Measurements from ENCODE around the gene EGLN3. TPM values are rescaled to one million over a fixed set of nuclear protein-coding genes. Genes with fewer than 3 reads are reported as not detected.
"Not testable (repeated sequence)": the region's sequence is repeated elsewhere in the genome, so short reads cannot be mapped to it uniquely, and the experiment has no call there.

The EGLN3 gene
- total RNA-seq, 1 donor from 2014 or later = 10.3 TPM

DNA sequence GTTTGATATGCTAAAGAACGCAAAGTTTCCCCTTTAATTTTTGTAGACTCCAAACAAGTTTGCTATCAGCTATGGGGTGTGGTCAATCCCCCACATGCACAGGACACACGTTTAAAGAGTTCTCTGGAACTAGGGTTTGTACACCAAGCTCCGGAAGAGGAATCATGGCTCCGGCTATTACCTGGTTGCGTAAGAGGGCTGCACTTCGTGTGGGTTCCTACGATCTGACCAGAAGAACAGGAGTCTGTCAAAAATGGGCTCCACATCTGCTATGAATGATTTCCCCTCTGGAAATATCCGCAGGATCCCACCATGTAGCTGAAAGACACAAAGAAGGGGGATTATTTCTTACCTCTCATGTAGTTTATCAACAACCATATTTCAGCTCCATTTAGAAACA lies 22.0 kb downstream of the EGLN3 start:
- no peak overlapping the region for H3K27ac ChIP-seq
- intact Hi-C loops (cut with DNase I) = no loop called here
- no peak overlapping the region for H3K4me3 ChIP-seq
- H3K36me3 ChIP-seq = no peaks in the 10 kb centered on the region
- H3K4me1 ChIP-seq = peaks cover 9% of the 10 kb centered on the region
- H3K27me3 ChIP-seq = no peaks in the 10 kb centered on the region
- no peaks in the 10 kb centered on the region for H3K9me3 ChIP-seq
- TF ChIP-seq POLR2A (IDR thresholded peaks at IDR 0.05) (no peak), POLR2AphosphoS5 (IDR thresholded peaks at IDR 0.05; ENCODE audit: insufficient read depth in 1 of 2, low read depth in 1 of 2) (no peak)
- TF ChIP-seq, protein P1, sequence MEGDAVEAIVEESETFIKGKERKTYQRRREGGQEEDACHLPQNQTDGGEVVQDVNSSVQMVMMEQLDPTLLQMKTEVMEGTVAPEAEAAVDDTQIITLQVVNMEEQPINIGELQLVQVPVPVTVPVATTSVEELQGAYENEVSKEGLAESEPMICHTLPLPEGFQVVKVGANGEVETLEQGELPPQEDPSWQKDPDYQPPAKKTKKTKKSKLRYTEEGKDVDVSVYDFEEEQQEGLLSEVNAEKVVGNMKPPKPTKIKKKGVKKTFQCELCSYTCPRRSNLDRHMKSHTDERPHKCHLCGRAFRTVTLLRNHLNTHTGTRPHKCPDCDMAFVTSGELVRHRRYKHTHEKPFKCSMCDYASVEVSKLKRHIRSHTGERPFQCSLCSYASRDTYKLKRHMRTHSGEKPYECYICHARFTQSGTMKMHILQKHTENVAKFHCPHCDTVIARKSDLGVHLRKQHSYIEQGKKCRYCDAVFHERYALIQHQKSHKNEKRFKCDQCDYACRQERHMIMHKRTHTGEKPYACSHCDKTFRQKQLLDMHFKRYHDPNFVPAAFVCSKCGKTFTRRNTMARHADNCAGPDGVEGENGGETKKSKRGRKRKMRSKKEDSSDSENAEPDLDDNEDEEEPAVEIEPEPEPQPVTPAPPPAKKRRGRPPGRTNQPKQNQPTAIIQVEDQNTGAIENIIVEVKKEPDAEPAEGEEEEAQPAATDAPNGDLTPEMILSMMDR (IDR thresholded peaks at IDR 0.05) = no peak
- DNase-seq (ENCODE audit: extremely low spot score in 2 of 2) = no peak

DNA sequence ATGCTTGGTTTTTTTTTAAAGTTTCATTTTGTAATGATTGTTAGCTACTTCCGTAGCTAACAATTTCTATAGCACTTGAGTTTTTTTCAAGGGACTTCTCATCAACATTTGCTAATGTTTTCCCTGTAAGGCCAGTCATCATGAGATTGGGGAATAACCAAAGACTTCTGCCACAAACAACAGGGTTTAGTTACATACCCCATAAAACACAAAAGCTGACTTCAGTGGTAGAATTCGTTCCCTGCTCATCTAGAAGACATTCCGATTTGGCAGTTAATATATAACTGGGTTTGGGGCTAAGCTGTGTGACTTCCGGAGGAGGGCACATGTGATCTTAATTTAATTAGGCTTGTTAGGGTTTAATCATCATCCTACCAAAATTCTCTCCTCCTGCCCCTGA lies 22.9 kb downstream of the EGLN3 start:
- Histone ChIP-seq H3K36me3 (no peaks in the 10 kb centered on the region), H3K4me3 (no peak overlapping the region), H3K9me3 (no peaks in the 10 kb centered on the region), H3K4me1 (peaks cover 6% of the 10 kb centered on the region), H3K27ac (no peak overlapping the region), H3K27me3 (no peaks in the 10 kb centered on the region)
- no peak for DNase-seq (ENCODE audit: extremely low spot score in 2 of 2)
- TF ChIP-seq POLR2A (IDR thresholded peaks at IDR 0.05) = no peak
- TF ChIP-seq, protein P1 (IDR thresholded peaks at IDR 0.05) = no peak
- TF ChIP-seq POLR2AphosphoS5 (IDR thresholded peaks at IDR 0.05; ENCODE audit: insufficient read depth in 1 of 2, low read depth in 1 of 2) = no peak
- intact Hi-C loops (cut with DNase I) = no loop called here

DNA sequence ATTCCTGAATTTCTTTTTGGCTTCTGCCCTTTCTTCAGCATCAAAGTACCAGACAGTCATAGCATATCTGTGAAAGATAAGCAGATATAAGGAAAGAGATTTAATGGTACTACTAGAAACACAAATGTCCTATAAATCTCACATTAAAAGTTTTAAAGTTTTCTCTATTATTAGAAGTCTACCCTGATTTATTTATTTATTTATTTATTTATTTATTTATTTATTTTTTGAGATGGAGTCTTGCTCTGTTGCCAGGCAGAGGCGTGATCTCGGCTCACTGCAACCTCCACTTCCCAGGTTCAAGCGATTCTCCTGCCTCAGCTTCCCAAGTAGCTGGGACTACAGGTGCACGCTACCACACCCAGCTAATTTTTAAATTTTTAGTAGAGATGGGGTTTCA lies 23.9 kb downstream of the EGLN3 start:
- DNase-seq (ENCODE audit: extremely low spot score in 2 of 2); intact Hi-C loops (cut with DNase I); H3K27me3 ChIP-seq; H3K4me3 ChIP-seq; H3K4me1 ChIP-seq; H3K27ac ChIP-seq; H3K9me3 ChIP-seq; H3K36me3 ChIP-seq: not testable (repeated sequence)

DNA sequence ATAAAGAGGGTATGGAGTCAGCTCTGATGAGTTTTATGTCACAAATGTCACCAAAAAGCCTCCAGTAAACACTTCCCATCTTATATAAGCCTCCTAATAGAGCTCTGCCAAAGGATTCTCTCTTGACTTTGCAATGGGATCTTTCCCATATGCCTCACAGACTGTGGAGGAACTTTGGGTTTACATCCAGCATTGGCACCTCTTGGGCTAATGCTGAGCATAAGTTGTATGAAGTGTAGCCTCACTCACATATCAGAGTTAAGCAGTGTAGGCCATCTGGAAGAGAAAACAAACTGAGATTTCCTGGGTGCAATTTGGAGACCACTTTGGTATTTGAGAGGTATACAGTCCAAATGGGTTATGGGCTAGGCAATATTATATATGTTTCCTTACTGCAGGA lies 24.9 kb downstream of the EGLN3 start:
- Histone ChIP-seq H3K27ac (no peak overlapping the region), H3K27me3 (no peaks in the 10 kb centered on the region), H3K4me3 (no peak overlapping the region), H3K36me3 (no peaks in the 10 kb centered on the region), H3K4me1 (peaks cover under 1% of the 10 kb centered on the region), H3K9me3 (no peaks in the 10 kb centered on the region)
- DNase-seq (ENCODE audit: extremely low spot score in 2 of 2) = no peak
- intact Hi-C loops (cut with DNase I) = no loop called here
- TF ChIP-seq POLR2A (IDR thresholded peaks at IDR 0.05) (no peak), POLR2AphosphoS5 (IDR thresholded peaks at IDR 0.05; ENCODE audit: insufficient read depth in 1 of 2, low read depth in 1 of 2) (no peak)
- TF ChIP-seq, protein P1 (IDR thresholded peaks at IDR 0.05) = no peak

DNA sequence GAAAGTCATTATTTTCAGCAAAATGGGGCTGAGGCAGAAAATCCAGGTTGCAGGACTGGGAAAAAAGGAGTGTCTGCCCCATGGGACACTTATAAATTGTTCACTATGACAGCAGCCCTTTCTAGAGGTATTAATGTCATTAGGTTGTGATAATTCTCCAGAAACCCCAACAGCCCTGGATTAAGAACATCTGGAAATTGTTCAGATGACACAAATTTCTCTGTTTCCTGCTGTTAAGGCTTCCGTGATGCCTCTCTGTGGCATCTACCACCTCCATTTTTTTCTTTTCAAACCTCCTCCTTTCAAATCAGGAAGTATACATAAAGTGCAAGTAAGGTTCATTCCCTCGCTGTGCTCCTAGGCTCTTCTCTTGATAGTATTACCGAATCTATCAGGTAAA lies 25.6 kb downstream of the EGLN3 start:
- no peaks in the 10 kb centered on the region for H3K27me3 ChIP-seq
- H3K36me3 ChIP-seq = no peaks in the 10 kb centered on the region
- DNase-seq (ENCODE audit: extremely low spot score in 2 of 2) = no peak
- H3K4me1 ChIP-seq = no peaks in the 10 kb centered on the region
- no peak for TF ChIP-seq POLR2A (IDR thresholded peaks at IDR 0.05)
- TF ChIP-seq, protein P1 (IDR thresholded peaks at IDR 0.05) = no peak
- no peak for TF ChIP-seq POLR2AphosphoS5 (IDR thresholded peaks at IDR 0.05; ENCODE audit: insufficient read depth in 1 of 2, low read depth in 1 of 2)
- H3K4me3 ChIP-seq = no peak overlapping the region
- intact Hi-C loops (cut with DNase I) = no loop called here
- H3K9me3 ChIP-seq = no peaks in the 10 kb centered on the region
- no peak overlapping the region for H3K27ac ChIP-seq
